GM21390 (cell line): ENCODE measurements around the gene ZRANB1.

Source experiments
- ATAC-seq: cut with Tn5 transposase; IDR thresholded peaks from one replicate; pipeline ENCODE4 v1.9.1; 2021; ENCODE audit not compliant: unreplicated experiment

ZRANB1 gene

DNA sequence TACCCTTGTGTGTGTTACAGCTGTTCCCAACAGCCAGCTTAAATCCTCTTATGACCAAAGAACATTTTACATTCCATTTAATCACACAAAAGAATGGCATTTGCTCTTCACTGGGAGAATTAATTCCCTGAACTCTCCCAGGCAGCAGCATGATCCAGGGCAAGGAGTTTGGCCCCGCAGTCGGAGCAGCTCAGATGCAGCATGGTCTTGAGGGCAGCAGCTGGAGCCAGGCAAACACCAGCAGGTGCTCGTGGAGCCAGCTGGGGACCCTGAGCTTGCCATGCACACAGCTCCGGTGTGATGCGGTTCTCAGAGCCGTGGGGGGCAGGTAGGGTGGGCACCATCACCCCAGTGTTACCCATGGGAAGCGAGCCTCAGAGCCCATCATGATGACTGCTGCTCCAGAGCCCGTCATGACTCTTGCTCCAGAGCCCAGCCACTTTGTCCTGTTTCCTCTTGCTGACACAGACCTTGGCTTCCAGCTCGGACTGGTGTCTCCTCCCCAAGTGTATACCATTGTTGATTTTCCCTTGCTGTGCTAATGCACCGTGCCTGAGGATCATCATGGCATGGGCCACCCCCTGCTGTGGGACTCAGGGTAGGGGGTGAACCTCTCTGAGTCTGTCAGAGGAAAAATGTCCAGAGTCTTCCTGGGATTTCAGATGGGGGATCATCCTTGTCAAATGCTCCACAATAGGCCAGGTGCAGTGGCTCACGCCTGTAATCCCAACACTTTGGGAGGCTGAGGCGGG is 75.8 kb downstream of the ZRANB1 start:
- no peak for ATAC-seq

DNA sequence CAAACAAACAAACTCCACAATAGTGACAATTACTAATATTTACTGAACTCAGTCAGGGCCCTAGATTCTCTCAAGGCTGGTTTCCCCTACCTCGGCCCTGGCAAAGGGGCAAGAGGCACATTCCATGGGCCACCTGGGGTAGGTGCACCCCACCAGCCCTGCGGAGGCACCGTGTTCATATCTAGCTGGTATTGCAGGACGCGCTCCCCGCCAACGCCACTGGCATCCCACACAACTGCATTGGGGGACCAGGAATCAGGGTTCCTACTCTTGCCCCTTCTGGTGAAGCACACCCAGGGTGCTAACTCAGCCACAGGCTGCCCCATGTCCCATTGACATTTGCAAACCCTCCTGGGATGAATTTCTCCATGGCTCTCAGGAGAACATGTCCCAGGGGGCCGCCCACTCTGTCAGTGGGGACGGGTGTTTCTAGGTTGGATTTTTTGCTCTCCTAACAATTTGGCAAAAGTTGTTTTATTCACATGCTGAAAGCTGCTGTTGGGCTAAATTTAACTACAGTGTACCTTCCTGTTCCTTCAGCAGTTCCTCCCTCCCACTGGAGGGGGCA is 76.7 kb downstream of the ZRANB1 start:
- ATAC-seq = no peak

DNA sequence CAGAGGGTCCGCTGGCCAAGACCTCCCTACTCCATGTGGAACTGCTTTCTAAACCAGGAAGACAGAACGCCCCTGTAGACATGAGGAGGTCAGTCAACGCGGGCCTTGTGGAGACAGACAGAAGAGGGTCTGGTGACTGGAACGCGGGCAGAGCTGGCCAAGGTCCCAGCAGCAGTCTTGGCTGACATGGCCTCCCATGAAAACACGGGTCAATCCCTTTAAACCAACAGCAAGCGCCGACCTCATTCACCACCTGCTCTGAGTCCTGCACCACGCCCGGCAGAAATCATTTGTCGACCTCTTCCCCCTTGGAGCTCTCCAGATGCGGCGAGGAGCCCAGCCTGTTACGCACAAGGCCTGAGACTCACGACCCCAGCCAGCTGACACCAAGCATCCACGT is 78.5 kb downstream of the ZRANB1 start:
- no peak for ATAC-seq

DNA sequence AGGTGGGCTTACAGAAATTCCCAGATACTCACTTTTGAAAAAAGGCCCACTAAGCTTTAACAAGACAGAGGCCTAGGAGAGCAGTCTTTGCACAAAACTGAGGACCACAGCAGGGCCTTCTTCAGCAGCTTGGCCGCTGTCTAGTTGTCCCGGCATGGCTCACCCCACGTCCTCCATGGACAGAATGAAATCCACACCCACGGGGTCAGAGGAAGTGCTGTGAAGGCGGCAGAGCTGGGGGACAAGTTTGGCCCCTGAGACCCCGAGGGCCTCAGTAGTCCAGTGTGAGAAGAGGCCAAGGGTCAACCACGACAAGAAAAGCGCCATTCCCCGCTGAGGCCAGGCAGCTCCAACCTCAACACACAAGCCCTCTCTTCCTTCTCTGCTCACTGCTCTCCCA is 78.9 kb downstream of the ZRANB1 start:
- ATAC-seq = no peak

DNA sequence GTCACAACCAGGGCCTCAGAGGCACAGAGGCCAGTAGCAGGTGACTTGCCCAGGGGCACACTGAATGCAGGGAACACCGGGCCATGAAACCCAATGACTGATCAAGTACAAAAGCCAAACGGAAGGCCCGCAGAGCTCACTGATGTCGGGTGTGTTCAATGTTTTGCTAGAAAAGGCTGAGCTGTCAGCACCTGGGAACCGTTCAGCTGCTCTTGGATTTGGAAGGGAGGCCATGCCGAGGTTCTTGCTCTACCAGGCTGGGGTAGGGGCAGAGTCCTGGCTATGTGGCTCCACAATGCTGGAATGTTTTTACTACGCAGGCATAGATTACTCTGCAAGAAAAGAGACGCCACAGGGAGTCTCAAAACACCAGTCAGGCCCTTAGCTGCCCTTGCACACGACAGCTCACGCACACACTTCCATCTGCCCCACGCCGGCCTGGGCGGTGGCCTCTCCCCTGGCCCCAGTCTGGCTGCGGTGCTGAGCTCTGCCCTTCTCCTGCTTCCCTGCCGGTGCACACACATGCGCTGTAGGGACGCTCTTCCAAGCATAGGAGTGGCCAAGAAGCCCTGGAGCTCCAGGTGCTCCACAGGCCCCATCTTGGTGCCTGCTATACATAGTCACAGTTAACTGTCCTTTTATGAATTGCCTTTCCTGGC is 79.9 kb downstream of the ZRANB1 start:
- ATAC-seq = no peak

DNA sequence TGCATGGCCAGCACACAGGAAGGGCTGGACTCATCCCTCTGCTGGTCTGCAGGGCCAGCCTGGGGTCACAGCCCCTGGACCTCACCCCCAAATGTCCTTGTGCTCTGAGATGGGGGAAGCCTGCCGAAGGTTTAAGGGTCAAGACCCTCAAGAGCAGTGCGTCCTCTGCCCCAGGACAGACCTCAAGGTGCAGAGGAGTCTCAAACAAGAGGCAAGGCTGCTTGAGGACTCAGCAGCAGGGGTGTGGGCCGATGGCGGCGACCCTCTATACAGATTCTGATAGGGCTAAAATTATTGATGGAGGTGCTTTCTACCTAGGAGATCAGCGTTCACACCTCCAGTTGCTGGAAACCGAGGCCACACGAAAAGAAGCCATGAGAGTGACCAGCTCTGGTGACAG is 80.7 kb downstream of the ZRANB1 start:
- no peak for ATAC-seq

DNA sequence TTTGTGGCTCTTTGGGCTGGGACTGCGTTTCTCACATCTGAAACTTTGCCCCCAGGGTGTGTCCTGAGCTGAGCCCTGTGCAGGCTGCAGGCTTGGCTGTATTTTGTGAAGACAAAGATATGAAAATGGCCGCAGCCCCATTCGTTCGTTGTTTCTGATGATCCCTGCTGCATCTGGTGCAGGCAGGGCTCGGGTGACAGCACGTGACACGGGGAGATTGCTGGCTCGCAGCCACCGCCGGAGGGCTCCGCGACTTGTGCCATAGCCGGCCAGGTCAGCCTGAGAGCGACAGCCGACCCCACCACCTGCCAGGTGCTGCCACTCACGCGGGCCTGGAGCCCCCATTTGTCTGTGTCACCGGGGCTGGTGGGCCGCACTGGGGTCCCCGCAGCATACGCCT is 81.3 kb downstream of the ZRANB1 start:
- ATAC-seq = no peak

DNA sequence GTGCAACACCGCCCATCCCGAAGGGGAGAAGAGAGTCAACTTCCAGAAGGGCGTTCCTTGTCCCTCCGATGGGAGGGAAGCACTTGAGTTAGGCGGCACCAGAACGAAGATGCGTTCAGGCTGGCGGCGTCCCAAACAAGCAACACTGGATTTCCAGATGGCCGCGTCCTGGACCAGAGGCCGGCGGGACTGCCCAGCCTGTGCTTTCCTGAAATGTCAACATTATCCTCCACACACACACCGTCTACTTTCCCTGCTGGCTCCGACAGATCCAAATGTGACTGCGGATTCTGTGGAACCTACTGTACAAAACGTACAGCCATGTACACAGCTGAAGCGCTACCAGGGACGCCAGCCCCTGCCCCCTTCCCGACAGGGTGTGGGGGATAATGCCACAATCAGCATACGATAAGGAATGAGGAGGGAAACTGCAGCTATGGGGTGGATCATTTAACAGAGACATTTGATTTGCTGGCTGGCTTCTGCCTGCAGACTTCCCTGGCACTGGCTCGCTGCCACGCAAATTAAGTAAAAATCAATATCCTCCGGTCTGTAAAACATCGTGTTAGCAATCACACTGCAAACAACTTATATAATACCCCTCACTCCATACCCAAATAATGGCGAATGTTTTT is 82.1 kb downstream of the ZRANB1 start:
- no peak for ATAC-seq

DNA sequence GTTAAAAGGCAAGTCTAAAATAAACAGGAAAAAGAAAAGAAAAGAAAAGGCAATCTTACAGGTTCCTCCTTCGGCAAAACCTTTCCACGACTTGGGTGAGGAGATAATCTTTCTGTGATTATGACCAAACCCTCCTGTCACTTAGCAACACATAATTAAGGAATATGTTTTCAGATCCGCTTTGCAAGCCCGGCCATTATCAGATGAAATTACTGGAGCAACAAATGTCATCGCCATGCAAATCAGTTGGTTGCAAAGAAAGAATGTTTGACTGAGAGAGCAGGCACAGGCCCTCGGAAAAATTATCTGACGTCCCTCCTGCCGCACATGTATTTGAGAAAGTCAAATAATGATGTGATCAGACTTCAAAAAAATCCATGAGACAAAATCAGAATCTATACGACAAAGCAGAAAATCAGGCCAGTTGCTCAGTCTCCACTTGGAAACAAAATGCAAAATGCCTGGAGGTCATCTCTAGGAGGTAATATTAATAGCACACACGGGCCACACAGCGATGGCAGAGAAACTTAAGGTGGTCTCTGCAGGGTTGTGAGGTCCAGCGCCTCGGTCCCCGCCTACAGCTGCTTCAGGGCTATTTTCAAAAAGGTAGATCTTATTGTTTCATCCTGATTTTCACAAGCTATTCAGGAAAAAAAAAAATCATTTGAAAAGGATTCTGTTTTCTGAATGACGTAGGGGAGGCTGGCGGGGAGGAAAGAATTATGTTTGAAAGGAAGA is 82.7 kb downstream of the ZRANB1 start:
- no peak for ATAC-seq

DNA sequence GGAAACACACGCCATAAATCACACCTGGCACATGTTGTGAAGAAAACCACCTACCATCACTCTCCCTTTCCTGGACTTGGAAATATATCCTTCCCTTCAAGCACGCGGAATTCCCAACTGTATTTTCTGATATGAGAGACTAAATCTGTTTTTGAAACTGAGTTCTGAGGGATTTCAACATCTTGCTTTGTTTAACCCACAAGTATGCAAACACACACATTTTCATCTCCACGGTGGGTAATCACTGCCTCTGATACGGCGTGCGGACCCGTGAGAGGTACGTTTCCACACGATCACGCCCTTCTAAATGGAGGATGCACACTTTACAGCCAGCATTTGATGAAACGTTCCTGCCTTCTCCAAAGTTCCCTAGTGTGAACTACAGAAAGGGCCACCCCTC is 83.4 kb downstream of the ZRANB1 start:
- no peak for ATAC-seq

DNA sequence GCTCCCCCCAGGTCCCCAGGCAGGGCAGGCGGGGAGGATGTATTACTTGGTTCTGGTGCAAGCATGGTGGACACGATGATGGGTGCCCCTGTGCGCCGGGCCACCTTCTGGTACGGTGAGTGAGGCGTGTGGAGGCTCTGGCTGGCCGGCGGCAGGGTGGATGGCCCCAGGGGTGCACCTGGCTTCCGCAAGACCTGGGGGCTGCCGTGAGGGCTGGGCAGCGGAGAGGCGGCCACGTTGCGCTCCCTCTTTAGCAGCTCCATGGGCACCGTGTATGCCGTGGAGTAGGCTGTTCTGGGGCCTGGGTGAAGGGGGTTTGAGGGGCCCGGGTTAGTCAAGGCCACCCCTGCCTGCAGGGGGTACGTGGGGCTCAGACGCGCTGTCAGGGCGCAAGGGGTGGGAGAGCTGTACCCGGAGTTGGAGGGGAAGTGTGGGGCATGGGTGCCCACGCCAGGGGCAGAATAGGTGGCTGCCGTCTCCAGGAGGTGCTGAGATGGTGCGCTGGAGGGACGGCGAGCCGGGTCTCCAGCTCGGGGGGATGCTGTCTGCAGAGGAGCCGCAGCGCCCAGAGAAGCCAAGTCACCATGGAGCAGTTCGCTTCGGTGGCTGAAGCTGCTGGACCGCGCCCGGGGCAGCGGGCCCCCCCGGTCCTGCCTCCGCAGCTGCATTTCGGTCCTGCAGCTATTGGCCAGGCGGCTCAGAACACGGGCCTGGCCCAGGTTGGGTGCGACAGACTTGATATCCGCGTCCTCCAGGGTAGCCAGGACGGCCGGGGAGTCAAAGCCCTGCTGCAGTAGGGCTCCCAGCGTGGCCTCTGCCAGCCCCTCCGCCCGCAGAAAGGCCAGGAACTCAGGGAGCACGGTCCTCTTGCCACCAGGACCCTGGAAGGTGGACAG is 84.4 kb downstream of the ZRANB1 start:
- ATAC-seq = no peak

DNA sequence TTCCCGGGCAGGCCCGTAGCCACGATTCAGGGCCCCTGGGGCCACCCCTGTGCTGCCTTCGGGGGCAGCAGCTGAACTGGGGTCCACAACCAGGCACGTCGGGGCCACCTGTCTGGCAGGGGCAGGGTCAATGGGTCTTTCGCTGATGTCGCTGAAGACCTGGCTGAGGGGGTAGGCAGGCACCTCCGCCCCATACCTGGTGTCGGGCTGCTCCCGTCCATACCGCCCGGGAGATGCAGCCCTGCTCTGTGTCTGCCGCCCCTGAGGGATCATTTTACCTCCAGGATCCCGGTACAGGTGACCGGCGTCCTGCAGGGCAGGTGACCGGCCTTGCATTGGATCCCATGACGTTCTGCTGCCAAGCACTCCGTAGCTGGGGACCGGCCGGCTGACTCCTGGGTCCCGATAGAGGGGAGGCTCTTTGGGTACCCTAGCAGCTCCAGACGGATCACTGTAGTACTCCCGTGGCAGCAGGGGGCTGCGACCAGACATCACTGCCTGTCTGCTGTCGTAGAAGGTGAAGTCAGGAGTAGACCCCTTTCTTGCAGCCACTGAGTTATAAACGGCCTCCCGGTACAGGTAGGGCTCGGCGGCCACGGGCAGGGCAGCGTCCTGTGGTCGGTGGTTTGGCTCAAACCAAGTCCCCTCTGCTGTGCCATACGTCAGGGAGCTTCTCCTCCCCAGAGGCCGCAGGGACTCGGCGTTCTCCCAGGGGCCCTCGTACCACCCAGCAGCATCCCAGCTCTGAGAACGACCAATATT is 85.2 kb downstream of the ZRANB1 start:
- ATAC-seq = no peak

DNA sequence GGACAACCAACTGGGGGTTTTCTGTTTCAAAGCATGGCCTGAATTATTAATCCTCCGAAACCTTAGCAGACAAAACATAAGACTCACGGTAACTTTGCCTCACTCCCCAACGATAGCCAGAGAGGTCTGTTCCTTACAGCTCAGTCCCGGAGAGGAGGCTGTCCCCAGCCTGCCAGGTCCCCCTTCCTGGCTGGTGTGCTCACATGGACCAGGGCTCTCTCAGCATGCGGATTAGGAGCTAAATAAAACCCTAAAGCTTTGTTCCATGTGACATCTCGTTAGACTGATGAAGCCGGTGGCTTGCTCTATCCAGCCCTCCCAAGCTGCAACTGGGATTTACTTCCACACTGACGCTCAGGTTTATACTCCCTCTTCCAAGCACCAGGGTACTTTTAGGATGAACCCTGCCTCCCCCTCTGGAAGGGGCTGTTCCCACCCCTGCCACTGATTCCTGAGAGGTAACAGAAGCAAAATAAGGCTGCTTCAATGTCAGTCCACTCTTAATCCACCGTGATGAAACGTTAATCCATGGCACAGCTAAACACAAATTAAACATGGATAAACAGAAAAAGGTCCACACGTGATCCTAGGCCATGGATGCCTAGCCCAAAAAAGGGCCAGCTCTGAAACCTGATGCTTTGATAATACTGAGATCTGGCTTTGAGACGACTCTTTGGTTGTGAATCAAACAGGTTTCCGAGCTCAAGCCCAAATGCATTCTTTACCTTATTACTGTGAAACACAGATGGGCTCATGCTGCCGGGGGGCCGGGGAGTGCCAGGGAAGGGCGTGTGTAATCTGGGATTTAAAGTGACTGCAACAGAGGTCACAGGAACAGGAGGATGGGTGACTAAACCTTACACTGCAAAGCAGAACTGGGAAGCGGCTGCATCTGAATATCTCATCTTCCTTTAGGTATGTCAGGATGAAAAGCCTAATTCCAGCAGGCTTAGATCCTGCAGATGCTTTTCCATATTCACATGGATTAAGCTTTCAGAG is 86.2 kb downstream of the ZRANB1 start:
- no peak for ATAC-seq

DNA sequence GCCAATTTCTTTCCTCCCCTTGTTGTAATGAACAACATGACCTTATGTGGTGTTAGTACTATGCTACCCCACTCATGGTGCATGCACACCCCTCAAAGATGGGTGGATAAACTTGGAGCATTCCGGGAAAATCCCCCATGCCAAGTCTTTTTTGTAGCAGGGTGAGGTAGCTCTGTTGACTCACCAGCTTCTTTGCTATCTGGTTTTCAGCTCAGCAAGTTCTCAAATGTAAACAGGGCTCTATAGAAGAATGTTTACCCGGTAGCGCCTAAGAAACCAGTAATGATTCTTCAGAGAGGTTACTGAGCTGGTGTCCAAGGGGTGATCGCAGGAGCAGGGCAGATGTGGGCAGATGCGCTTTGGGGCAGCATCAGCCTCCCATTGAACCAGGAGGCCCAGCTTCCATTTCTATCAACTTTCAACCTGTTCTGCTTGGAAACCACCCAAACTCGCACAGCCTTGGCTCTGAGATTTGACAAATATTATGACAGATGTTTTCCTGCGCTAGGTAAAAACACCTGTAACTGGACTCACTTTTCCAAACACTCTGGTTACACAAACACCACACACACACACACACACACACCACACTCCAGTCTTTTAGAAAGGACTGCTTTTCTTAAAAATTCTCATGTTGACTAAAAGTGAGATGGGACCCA is 87.8 kb downstream of the ZRANB1 start:
- no peak for ATAC-seq

DNA sequence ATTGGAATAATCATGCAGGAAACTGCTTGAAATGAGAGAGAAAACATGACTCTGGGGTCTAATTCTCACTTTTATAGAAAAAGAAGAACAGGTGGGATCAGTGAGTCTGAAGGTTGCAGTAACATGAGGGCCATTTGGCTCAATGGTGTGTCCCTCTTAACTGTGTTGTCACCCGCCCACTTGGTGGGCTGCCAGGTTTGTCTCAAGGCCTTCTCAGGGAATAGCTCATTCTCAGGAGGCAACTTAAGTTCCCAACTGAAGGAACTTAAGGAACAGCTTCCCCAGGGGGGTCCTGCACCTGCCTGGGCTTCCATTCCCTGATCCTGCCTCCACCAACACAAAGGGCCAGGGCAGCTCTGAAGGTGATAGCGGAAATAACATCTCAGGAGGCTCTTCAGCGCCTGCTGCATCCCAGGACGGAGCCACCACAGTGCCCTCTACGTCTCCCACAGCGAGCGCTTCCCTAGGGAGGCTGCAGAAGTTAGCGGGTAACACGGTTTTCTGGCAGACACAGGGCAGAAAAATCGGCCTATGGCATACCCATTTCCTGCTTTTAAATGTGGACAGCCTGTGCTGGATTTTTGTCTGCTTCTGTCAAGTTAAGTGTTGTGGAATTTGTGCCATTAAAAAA is 88.8 kb downstream of the ZRANB1 start:
- ATAC-seq = no peak

DNA sequence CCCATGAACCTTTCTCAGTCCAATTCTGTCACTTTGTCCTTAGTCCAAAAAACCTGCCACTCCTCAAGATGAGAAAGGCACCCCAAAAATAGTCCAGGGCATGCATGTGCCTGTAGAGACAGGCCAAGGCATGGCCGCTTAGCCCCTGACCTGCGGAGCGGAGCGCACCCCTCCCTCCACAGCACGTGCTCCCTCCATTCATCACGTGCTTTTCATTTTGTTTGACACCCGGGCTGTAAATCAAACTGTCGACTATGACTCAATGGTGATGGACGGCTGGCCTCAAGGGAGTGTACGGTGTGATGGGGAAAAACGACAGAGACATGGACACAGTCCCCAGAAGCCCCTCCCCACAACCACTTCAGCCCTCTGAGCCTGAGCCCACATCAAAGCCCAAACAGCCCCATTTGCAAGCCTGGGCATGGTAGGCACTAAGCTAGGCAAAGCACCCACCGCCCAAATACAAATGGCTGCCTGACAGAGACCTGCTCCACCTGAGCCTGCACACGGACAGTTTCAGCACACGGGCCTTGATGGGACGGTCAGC is 90.6 kb downstream of the ZRANB1 start:
- no peak for ATAC-seq
